VCaP (cell line): ENCODE measurements around the gene TRMU.
"Not testable (repeated sequence)": the region's sequence is repeated elsewhere in the genome, so short reads cannot be mapped to it uniquely, and the experiment has no call there.

ENCODE experiments used
- H3K27ac ChIP-seq: fragments of 450-650 bp; 2 replicates; pipeline ENCODE4 v1.5.1; 2017
- TF ChIP-seq, protein P1 (sequence below): fragments of 450-650 bp; conservative IDR thresholded peaks from 2 replicates; pipeline ENCODE4 v1.5.1; 2017; ENCODE audit warnings: mild to moderate bottlenecking, moderate library complexity

TRMU gene

DNA sequence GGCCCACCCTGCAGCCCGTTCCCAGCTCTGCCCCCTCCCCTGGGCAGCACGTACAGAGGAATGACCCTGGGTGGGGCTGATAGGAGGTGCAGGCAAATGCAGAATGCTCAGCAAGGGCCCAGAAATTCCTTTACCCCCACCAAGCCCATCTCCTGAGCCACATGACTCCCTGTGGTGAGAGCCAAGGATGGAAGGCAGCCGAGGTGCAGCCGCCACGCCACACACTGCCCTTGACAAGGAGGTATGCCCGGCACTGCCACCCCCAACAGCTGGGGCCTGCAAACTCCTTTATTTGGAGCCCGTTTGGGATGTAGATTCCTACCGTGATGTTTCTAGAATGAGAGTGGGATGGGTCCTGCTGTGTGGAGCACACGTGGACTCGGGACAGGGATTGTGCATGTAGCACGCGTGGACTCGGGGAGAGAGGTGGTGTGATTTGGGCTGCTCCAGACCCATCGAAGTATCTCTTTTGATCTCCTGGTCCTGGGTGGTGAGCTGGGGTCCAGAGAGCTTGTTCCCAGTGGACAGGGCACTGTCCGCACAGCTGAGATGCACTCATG lies 25.9 kb upstream of the TRMU start:
- no peak overlapping the region for H3K27ac ChIP-seq
- TF ChIP-seq, protein P1, sequence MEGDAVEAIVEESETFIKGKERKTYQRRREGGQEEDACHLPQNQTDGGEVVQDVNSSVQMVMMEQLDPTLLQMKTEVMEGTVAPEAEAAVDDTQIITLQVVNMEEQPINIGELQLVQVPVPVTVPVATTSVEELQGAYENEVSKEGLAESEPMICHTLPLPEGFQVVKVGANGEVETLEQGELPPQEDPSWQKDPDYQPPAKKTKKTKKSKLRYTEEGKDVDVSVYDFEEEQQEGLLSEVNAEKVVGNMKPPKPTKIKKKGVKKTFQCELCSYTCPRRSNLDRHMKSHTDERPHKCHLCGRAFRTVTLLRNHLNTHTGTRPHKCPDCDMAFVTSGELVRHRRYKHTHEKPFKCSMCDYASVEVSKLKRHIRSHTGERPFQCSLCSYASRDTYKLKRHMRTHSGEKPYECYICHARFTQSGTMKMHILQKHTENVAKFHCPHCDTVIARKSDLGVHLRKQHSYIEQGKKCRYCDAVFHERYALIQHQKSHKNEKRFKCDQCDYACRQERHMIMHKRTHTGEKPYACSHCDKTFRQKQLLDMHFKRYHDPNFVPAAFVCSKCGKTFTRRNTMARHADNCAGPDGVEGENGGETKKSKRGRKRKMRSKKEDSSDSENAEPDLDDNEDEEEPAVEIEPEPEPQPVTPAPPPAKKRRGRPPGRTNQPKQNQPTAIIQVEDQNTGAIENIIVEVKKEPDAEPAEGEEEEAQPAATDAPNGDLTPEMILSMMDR: no peak

DNA sequence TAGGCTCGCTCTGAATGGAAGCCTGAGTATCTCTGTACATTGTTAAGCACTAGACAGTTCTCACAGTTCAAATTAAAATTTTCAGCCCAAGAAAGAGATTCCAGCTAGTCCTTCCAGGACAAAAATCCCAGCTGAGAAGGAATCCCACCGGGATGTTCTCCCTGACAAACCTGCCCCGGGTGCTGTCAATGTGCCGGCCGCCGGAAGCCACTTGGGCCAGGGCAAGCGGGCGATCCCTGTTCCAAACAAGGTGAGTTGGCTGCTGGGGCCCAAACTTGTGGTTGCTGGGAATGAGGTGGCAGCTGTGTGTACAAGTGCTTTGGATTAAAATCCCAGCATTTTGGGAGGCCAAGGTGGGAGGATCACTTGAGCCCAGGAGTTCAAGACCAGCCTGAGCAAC lies 23.5 kb upstream of the TRMU start:
- no peak overlapping the region for H3K27ac ChIP-seq
- TF ChIP-seq, protein P1: no peak

DNA sequence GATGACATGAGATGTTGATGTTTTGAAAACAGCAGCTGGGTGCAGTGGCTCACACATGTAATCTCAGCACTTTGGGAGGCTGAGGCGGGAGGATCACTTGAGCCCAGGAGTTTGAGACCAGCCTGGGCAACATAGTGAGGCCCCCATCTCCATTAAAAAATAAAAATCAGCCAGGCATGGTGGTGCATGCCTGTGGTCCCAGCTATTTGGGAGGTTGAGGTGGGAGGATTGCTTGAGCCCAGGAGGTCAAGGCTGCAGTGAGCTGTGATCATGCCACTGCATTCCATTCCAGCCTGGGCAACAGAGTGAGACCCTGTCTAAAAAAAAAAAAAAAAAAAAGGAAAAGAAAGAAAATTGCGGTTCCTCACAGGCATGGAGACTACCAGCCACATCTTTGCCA lies 22.7 kb upstream of the TRMU start:
- H3K27ac ChIP-seq: not testable (repeated sequence)

DNA sequence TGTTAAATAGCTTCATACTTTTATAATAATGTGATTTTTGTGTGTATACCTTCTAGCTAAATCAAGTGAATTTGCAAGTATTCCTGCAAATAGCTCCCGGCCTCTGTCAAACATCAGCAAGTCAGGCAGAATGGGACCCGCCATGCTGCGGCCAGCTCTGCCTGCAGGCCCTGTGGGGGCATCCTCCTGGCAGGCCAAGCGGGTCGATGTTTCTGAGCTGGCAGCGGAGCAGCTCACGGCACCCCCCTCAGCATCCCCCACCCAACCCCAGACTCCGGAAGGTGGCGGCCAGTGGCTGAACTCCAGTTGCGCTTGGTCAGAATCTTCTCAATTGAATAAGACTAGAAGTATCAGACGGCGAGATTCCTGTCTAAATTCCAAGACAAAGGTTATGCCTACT lies 19.5 kb upstream of the TRMU start:
- H3K27ac ChIP-seq: no peak overlapping the region
- TF ChIP-seq, protein P1: no peak

DNA sequence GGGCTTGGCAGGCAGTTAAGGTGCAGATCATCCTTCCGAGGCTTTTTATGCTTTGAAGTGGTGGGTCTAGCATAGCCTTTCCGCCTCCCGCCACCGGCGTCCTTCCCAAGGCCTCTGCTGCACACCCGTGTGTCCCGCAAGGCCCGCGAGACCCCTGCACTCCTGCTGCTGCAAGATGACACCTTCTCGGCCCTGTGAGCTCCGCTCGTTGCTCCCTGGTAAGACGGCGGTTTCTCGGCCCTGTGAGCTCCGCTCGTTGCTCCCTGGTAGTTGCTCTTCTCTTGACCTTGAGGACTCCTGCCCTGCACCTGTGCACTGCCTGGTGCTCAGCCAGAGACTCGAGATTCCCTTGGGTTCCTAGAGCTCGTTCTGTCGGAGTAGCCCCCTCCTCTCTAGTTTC lies 17.9 kb upstream of the TRMU start:
- TF ChIP-seq, protein P1: no peak

DNA sequence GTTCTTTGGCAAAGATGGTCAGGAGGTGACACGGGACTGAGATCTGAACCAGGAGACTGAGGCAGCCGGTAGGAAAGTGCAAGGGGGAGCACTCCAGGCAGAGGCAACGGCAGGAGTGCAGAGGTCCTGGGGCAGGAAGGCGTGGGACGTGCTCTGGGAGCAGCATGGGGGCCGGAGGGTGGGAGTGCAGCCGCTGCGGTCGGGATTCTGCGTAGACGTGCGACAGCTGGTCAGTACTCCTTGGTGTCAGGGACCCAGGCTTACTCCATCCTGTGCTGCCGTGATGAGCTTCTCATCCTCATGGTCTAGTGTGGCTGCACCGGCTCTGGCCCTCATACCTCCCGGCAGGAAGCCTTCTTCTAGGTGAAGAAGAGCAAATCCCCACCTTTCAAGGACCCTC lies 16.9 kb upstream of the TRMU start:
- TF ChIP-seq, protein P1: no peak
- no peak overlapping the region for H3K27ac ChIP-seq

More for the DNA sequence above, 17.9 kb upstream of the TRMU start:
- no peak overlapping the region for H3K27ac ChIP-seq

DNA sequence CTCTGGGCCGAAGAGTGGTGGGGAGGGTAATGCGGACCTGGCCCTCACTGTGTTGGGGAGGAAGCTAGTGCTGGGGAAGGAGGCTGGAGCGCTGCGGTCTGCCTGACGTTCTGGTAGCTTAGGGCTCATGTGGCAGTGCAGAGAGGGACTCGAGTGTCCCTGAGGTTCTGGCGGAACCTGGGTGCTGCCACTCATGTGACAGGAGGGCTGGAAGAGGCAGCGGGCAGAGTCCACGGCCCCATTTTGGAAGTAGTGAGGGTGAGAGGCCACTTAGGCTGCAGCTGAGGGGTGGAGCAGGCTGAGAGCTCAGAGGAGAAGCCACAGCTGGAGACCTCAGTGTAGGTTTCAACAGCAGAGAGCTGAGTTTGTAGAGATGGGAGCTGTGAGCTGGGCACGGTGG lies 16.2 kb upstream of the TRMU start:
- TF ChIP-seq, protein P1: no peak
- H3K27ac ChIP-seq: no peak overlapping the region

DNA sequence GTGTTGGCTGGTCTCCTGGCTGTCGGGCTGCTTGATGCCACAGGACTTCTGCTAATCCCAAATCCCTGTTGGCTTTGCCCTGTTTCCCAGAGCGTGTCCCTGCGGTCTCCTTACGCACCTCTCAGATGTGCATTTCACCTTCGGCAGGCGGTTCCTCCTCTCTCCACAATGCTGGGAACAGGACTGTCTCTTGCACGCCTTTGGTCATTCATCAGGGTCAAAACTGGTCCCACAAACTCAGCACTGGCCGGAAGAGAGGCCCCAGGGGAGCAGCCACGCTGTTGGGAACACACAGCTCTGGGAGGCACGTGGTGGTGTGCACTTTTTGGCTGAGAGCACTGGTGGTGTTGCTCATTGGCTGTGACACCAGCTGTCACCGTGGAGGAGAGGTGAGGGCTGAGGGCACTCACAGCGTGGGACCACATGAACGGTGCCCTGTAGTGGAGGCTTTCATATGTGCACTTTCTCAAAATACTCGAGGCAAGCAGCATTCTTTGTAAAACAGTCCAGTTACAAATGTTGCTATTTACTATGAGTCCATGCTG lies 15.3 kb upstream of the TRMU start:
- TF ChIP-seq, protein P1: no peak
- H3K27ac ChIP-seq: no peak overlapping the region
